HEK293T (cell line): ENCODE measurements around the gene IL1RAPL1.

ENCODE experiments used
- CTCF ChIA-PET: fragments of 350-600 bp; formaldehyde crosslinking; extraction: SDS; loops from one replicate; lab custom pipeline; 2021; ENCODE audit warnings: antibody characterized with exemption, inconsistent platforms; lab: Yijun Ruan, JAX
- POLR2A ChIA-PET: fragments of 350-600 bp; formaldehyde crosslinking; extraction: SDS; loops from one replicate; lab custom pipeline; 2020; ENCODE audit warnings: antibody characterized with exemption, inconsistent platforms; lab: Yijun Ruan, JAX
- DNase-seq: peaks from one replicate; pipeline ENCODE4 v3.0.0; 2012; ENCODE audit warnings: mixed read lengths; ENCODE audit errors: extremely low spot score
- ARNT ChIP-seq: fragments of 450-650 bp; IDR thresholded peaks from 2 replicates; pipeline ENCODE4 v1.6.1; 2017; ENCODE audit warnings: mild to moderate bottlenecking
- BHLHE40 ChIP-seq: fragments of 450-650 bp; IDR thresholded peaks from 2 replicates; pipeline ENCODE4 v1.6.1; 2016; ENCODE audit warnings: mild to moderate bottlenecking, moderate library complexity, borderline replicate concordance
- CTBP1 ChIP-seq: fragments of 450-650 bp; IDR thresholded peaks from 2 replicates; pipeline ENCODE4 v1.6.1; 2016; ENCODE audit warnings: borderline replicate concordance
- ELF4 ChIP-seq: fragments of 450-650 bp; IDR thresholded peaks from 2 replicates; pipeline ENCODE4 v1.6.1; 2017; ENCODE audit warnings: antibody characterized with exemption
- FOXA1 ChIP-seq: fragments of 450-650 bp; IDR thresholded peaks from 2 replicates; pipeline ENCODE4 v1.6.1; 2016; ENCODE audit warnings: mild to moderate bottlenecking
- FOXK2 ChIP-seq: fragments of 450-650 bp; IDR thresholded peaks from 2 replicates; pipeline ENCODE4 v1.6.1; 2016; ENCODE audit warnings: mild to moderate bottlenecking
- FOXM1 ChIP-seq: fragments of 450-650 bp; IDR thresholded peaks from 2 replicates; pipeline ENCODE4 v1.6.1; 2017; ENCODE audit warnings: mild to moderate bottlenecking, borderline replicate concordance
- HDGF ChIP-seq: fragments of 450-650 bp; IDR thresholded peaks from 2 replicates; pipeline ENCODE4 v1.6.1; 2017; ENCODE audit warnings: antibody characterized with exemption, borderline replicate concordance
- L3MBTL2 ChIP-seq: fragments of 450-650 bp; conservative IDR thresholded peaks from 2 replicates; pipeline ENCODE4 v1.6.1; 2016; ENCODE audit warnings: mild to moderate bottlenecking
- LEF1 ChIP-seq: fragments of 450-650 bp; IDR thresholded peaks from 2 replicates; pipeline ENCODE4 v1.6.1; 2017; ENCODE audit warnings: mild to moderate bottlenecking, borderline replicate concordance
- NFRKB ChIP-seq: fragments of 450-650 bp; IDR thresholded peaks from 2 replicates; pipeline ENCODE4 v1.6.1; 2016; ENCODE audit warnings: mild to moderate bottlenecking, moderate library complexity
- SP1 ChIP-seq: fragments of 450-650 bp; IDR thresholded peaks from 2 replicates; pipeline ENCODE4 v1.6.1; 2017
- SUZ12 ChIP-seq: fragments of 450-650 bp; IDR thresholded peaks from 2 replicates; pipeline ENCODE4 v1.6.1; 2016; ENCODE audit warnings: mild to moderate bottlenecking
- TARDBP ChIP-seq: fragments of 450-650 bp; IDR thresholded peaks from 2 replicates; pipeline ENCODE4 v1.6.1; 2016
- ZNF384 ChIP-seq: fragments of 450-650 bp; IDR thresholded peaks from 2 replicates; pipeline ENCODE4 v1.6.1; 2016
- TF ChIP-seq, protein P1 (sequence below): fragments of 450-650 bp; IDR thresholded peaks from 2 replicates; pipeline ENCODE4 v1.6.1; 2016

IL1RAPL1 gene

DNA sequence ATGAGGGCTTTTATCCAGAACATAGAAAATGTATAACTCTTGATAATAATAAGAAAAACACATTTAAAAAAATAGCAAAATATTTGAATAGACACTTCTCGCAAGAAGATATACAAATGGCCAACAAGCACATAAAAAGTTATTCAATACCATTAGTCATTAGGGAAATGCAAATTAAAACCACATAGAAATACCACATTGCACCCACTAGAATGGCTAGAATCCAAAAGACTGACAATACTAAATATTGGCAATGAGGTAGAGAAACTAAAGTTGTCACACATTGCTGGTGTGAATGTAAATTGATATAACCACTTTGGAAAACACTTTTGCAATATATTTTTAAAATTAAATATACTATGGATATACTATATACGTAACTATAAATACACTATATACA, 873.8 kb downstream of the IL1RAPL1 start:
- POLR2A ChIA-PET, result no interaction called here
- no peak for TF ChIP-seq FOXM1
- no peak for TF ChIP-seq SP1
- no peak for TF ChIP-seq ARNT
- CTCF ChIA-PET, result no interaction called here
- DNase-seq, result no peak

DNA sequence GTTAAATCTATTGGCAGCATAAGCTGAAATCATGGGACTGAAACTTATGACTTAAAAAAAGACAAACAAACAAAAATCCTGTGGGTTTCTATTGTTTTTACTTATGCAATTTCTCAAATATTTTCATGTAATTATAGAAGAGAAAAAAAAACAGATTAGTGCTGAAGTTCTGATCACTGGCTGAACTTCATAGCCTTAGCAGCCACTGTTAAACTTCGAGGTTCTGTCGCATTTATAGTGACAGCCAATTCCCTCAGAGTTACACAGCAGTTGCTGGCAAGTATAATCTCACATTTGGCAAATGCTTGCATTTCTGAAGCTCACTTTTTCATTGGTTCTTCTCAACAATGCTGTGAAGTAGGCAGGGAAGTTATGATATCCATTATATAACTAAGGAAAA, 879.2 kb downstream of the IL1RAPL1 start:
- POLR2A ChIA-PET, result no interaction called here
- no peak for DNase-seq
- CTCF ChIA-PET, result no interaction called here
- TF ChIP-seq HDGF, result no peak
- no peak for TF ChIP-seq NFRKB
- no peak for TF ChIP-seq FOXM1
- no peak for TF ChIP-seq ELF4
- TF ChIP-seq SP1, result no peak
- no peak for TF ChIP-seq BHLHE40
- no peak for TF ChIP-seq ARNT
- no peak for TF ChIP-seq TARDBP
- TF ChIP-seq SUZ12, result no peak
- TF ChIP-seq CTBP1, result no peak
- TF ChIP-seq FOXA1, result no peak
- no peak for TF ChIP-seq FOXK2

DNA sequence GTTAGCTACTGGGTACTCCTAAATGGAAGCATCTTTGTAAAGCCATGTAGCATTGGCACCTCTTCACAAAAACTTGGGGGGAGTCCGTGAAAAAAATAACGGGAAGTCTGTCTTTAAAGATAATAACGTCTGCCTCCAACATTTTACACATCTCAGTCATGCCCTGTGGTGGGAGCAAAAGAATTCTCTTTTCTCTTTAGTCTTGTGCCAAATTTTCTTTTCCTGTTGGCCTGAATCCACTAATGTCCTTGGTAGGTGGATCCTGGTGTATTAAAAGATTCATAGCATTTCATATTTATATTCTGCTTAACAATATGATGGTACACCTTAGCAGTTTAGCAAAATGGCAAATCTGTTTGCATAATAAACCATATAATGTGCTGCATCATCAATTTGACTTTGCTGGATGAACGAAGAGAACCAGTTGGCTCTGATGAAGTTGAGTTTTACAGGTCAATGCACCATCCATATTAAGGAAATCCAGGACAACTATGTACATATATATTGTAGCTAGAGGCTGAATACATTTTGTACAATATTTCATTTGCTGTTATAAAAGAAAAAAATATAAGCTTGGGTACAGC, 881.8 kb downstream of the IL1RAPL1 start:
- CTCF ChIA-PET, result no interaction called here

DNA sequence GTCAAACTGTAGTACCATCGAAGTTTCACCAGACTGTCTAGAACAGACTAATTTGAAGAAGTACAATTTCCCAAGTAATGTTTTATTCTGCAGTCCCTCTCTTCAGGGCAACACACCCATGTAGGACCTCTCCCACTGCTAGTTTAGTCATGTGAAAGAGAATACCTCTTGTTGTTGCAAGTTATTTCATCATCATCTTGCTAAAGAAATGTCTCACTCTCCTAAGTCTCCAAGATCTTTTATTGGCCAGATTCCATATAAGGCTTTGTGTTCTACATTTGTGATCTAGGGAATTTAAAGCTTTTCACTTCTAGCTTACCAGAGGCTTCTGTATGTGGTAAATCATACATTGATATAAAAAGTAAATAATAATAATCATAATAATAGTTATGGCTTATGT, 882.8 kb downstream of the IL1RAPL1 start:
- DNase-seq, result no peak
- CTCF ChIA-PET, result interaction anchor here (0.6 kb wide), 1 partner anchor 1707 kb away, joined by 3 read pairs; no protein-coding TSS in a partner anchor
- TF ChIP-seq HDGF (no peak), SUZ12 (no peak), CTBP1 (no peak), ELF4 (no peak), LEF1 (no peak), L3MBTL2 (no peak), TARDBP (no peak), FOXK2 (no peak), FOXA1 (no peak)
- POLR2A ChIA-PET, result no interaction called here

More for the DNA sequence above, 881.8 kb downstream of the IL1RAPL1 start:
- no peak for DNase-seq
- no peak for TF ChIP-seq CTBP1
- TF ChIP-seq SUZ12, result no peak
- TF ChIP-seq FOXM1, result no peak
- TF ChIP-seq BHLHE40, result no peak
- no peak for TF ChIP-seq FOXA1
- TF ChIP-seq ELF4, result no peak
- no peak for TF ChIP-seq ARNT
- TF ChIP-seq FOXK2, result no peak
- TF ChIP-seq SP1, result no peak
- TF ChIP-seq LEF1, result no peak
- POLR2A ChIA-PET, result no interaction called here

DNA sequence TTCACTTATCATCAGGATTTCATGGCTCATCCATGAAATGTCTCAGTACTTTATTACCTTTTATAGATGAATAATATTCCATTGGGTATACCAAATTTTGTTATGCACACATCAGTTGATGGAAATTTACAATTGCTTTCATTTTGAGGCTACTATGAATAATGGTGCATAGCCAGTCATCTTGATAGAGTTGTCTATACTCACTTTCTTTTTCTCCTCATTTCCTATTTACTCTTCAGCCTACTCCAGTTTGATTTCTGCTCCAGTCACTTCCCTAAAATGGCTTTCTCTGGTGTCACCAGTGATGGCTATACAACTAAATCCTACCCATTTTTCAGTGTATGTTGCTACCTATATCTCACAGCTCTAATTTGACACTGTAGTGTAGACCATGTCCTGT, 884.6 kb downstream of the IL1RAPL1 start:
- POLR2A ChIA-PET, result no interaction called here
- no peak for DNase-seq
- TF ChIP-seq TARDBP (no peak), CTBP1 (no peak), NFRKB (no peak), BHLHE40 (no peak), FOXM1 (no peak), L3MBTL2 (no peak), LEF1 (no peak), SUZ12 (no peak), ARNT (no peak)
- TF ChIP-seq, protein P1, sequence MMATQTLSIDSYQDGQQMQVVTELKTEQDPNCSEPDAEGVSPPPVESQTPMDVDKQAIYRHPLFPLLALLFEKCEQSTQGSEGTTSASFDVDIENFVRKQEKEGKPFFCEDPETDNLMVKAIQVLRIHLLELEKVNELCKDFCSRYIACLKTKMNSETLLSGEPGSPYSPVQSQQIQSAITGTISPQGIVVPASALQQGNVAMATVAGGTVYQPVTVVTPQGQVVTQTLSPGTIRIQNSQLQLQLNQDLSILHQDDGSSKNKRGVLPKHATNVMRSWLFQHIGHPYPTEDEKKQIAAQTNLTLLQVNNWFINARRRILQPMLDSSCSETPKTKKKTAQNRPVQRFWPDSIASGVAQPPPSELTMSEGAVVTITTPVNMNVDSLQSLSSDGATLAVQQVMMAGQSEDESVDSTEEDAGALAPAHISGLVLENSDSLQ, result no peak
- CTCF ChIA-PET, result no interaction called here

DNA sequence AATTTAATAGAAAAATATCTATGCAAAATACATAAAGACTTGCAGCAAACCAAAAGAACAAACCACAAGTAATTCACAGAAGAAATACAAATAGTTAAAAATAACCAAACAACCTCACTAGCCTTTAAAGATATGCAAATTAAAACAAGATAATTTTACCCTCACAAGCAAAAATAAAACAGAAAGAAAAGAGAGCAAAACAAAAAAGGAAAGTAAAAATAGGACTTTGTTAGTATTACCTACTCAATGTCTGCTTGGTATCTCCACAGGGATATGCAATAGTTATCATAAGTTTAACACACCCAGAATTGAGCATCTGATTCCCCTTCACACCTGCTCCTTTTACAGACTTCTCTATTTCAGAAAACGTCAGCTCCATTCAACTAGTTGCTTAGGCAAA, 890.6 kb downstream of the IL1RAPL1 start:
- TF ChIP-seq FOXM1 (no peak), FOXK2 (no peak), SP1 (no peak), BHLHE40 (no peak), ARNT (no peak), ELF4 (no peak), HDGF (no peak), SUZ12 (no peak), FOXA1 (no peak)
- DNase-seq, result no peak
- ChIA-PET POLR2A (no interaction called here), CTCF (interaction anchor here (1.6 kb wide), 1 partner anchor 19 kb away, joined by 3 read pairs; no protein-coding TSS in a partner anchor)

DNA sequence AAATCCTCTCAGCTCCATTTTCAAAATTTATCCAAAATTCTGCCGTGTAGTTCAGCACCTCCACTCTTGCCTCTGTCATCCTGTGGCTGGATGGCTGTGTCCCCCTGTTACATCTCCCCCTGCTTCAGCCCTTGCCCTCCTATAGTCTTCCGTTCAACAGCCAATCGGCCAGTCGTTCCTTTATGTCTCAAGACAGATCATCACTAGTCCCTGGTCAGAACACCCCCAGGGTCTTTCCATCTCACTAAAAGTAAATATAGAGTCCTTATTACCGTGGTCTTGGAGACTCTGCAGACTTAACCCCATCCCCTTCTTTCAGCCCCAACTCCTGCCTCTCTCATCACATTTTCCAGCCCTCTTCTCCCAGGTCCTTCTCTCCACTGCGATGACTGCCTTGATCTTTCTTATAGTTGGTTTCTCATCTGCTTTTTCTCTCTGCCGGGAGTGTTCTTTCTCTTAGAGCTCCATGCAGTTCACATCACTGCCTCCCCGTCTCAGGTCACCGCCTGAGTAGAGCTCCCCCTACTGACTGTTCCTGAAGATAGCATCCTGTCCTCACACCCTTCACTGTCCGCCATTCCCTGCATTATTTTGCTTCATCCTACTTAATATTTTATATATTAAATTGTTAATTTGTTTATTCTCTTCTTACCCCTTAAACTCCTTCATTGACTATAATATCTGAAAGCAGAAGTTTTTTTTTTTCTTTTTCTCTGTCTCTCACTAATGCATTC, 891.3 kb downstream of the IL1RAPL1 start:
- ChIA-PET POLR2A (no interaction called here), CTCF (interaction anchor here (0.5 to 1.6 kb wide), 4 partner anchors 11 to 76 kb away, joined by 3 to 4 read pairs (median 3); no protein-coding TSS in a partner anchor)
- TF ChIP-seq NFRKB, result no peak
- peak; percentile 65 for DNase-seq

DNA sequence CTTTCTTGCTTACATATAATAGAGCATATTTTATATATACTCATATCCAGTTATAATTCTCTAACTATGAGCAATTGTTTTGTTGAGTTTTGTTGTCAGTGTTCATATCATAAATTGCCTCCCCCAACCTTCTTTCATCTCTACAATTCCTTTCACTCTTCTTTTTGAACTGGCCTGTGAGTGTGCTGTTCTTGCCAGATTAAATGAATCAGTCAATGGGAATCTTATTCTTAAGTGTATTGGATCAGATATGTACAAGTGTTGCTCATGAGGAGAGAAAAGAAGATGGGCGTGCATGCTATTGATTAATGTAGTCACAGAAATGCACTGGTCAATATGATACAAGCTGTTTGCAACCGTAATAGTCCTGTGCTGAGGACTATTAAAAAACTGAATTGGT, 900.0 kb downstream of the IL1RAPL1 start:
- TF ChIP-seq LEF1, result no peak
- TF ChIP-seq SP1, result no peak
- TF ChIP-seq, protein P1, result no peak
- TF ChIP-seq SUZ12, result no peak
- TF ChIP-seq CTBP1, result no peak
- TF ChIP-seq FOXA1, result no peak
- no peak for TF ChIP-seq TARDBP
- no peak for TF ChIP-seq ELF4
- no peak for TF ChIP-seq NFRKB
- no peak for TF ChIP-seq BHLHE40
- TF ChIP-seq FOXK2, result no peak
- TF ChIP-seq FOXM1, result no peak
- no peak for TF ChIP-seq L3MBTL2
- no peak for TF ChIP-seq ARNT
- no peak for TF ChIP-seq ZNF384
- TF ChIP-seq HDGF, result no peak
- CTCF ChIA-PET, result no interaction called here
- POLR2A ChIA-PET, result no interaction called here
- DNase-seq, result no peak
